Measurements from ENCODE around the gene SLC14A1.
A peak's percentile ranks its signal among the peaks of the same experiment; 100 is the strongest.

The SLC14A1 gene

GRCh38 chr18:45690975-45691815, 32.8 kb upstream of the SLC14A1 start:
- Histone ChIP-seq H4K20me1 (ENCODE audit: insufficient read depth, low read length) (no peaks in the 10 kb centered on the region), H2AFZ (ENCODE audit: low read length) (no peak overlapping the region), H3K9me3 (replicated peaks; ENCODE audit: insufficient read depth, low read length) (no peaks in the 10 kb centered on the region), H3K9me2 (replicated peaks; ENCODE audit: insufficient read depth, low read length) (no peaks in the 10 kb centered on the region), H3K27me3 (replicated peaks; ENCODE audit: insufficient read depth, low read length) (no peaks in the 10 kb centered on the region), H3K4me3 (ENCODE audit: low read length) (no peak overlapping the region), H3K9ac (ENCODE audit: low read length) (no peak overlapping the region), H3K36me3 (replicated peaks; ENCODE audit: insufficient read depth, low read length) (no peaks in the 10 kb centered on the region), H3K27ac (ENCODE audit: low read length) (no peak overlapping the region), H3K4me2 (ENCODE audit: low read depth, low read length) (no peak overlapping the region), H3F3A (ENCODE audit: insufficient read depth, low read length) (peaks cover 19% of the 10 kb centered on the region), H3K4me1 (ENCODE audit: low read length) (peaks cover 18% of the 10 kb centered on the region), H3K79me2 (ENCODE audit: low read length) (no peaks in the 10 kb centered on the region)
- peak; percentile 24 for TF ChIP-seq CTCF (IDR thresholded peaks at IDR 0.05; ENCODE audit: low read length)
- TF ChIP-seq EZH2phosphoT487 (IDR thresholded peaks at IDR 0.05; ENCODE audit: low read length): no peak
- DNase-seq: no peak

- no peak overlapping the region for H3K9ac ChIP-seq (ENCODE audit: low read length)
- H3K9me2 ChIP-seq (replicated peaks; ENCODE audit: insufficient read depth, low read length): no peaks in the 10 kb centered on the region
- H3K4me3 ChIP-seq (ENCODE audit: low read length): no peak overlapping the region
- H2AFZ ChIP-seq (ENCODE audit: low read length): no peak overlapping the region
- no peaks in the 10 kb centered on the region for H3K36me3 ChIP-seq (replicated peaks; ENCODE audit: insufficient read depth, low read length)
- H3F3A ChIP-seq (ENCODE audit: insufficient read depth, low read length): peaks cover 13% of the 10 kb centered on the region
- DNase-seq: no peak
- no peaks in the 10 kb centered on the region for H4K20me1 ChIP-seq (ENCODE audit: insufficient read depth, low read length)
- no peak for TF ChIP-seq EZH2 (optimal IDR thresholded peaks at IDR 0.05; ENCODE audit: low read depth, low read length)
- no peak for TF ChIP-seq EZH2phosphoT487 (IDR thresholded peaks at IDR 0.05; ENCODE audit: low read length)
- TF ChIP-seq CTCF (IDR thresholded peaks at IDR 0.05; ENCODE audit: low read length): no peak
- peaks cover 13% of the 10 kb centered on the region for H3K4me1 ChIP-seq (ENCODE audit: low read length)
- H3K4me2 ChIP-seq (ENCODE audit: low read depth, low read length): no peak overlapping the region
- H3K27me3 ChIP-seq (replicated peaks; ENCODE audit: insufficient read depth, low read length): no peaks in the 10 kb centered on the region
- H3K9me3 ChIP-seq (replicated peaks; ENCODE audit: insufficient read depth, low read length): no peaks in the 10 kb centered on the region
- H3K27ac ChIP-seq (ENCODE audit: low read length): no peak overlapping the region
- H3K79me2 ChIP-seq (ENCODE audit: low read length): no peaks in the 10 kb centered on the region
Observed at GRCh38 chr18:45691816-45692179, 32.2 kb upstream of the SLC14A1 start.

GRCh38 chr18:45702708-45703265, 21.2 kb upstream of the SLC14A1 start:
- H3K27me3 ChIP-seq (replicated peaks; ENCODE audit: insufficient read depth, low read length): no peaks in the 10 kb centered on the region
- no peaks in the 10 kb centered on the region for H4K20me1 ChIP-seq (ENCODE audit: insufficient read depth, low read length)
- no peaks in the 10 kb centered on the region for H3K9me3 ChIP-seq (replicated peaks; ENCODE audit: insufficient read depth, low read length)
- H3K9ac ChIP-seq (ENCODE audit: low read length): no peak overlapping the region
- H3K79me2 ChIP-seq (ENCODE audit: low read length): no peaks in the 10 kb centered on the region
- H3K4me1 ChIP-seq (ENCODE audit: low read length): no peaks in the 10 kb centered on the region
- no peak for TF ChIP-seq EZH2 (optimal IDR thresholded peaks at IDR 0.05; ENCODE audit: low read depth, low read length)
- no peak for TF ChIP-seq EZH2phosphoT487 (IDR thresholded peaks at IDR 0.05; ENCODE audit: low read length)
- no peak for TF ChIP-seq CTCF (IDR thresholded peaks at IDR 0.05; ENCODE audit: low read length)
- no peak overlapping the region for H3K4me3 ChIP-seq (ENCODE audit: low read length)
- no peaks in the 10 kb centered on the region for H3F3A ChIP-seq (ENCODE audit: insufficient read depth, low read length)
- H3K9me2 ChIP-seq (replicated peaks; ENCODE audit: insufficient read depth, low read length): no peaks in the 10 kb centered on the region
- H2AFZ ChIP-seq (ENCODE audit: low read length): no peak overlapping the region
- H3K27ac ChIP-seq (ENCODE audit: low read length): no peak overlapping the region
- no peak for DNase-seq
- no peak overlapping the region for H3K4me2 ChIP-seq (ENCODE audit: low read depth, low read length)
- no peaks in the 10 kb centered on the region for H3K36me3 ChIP-seq (replicated peaks; ENCODE audit: insufficient read depth, low read length)
